GM19240 (cell line): Measurements from ENCODE around the gene GNAI3.
A peak's percentile ranks its signal among the peaks of the same experiment; 100 is the strongest.

Experiments
- DNase-seq: peaks from one replicate; pipeline ENCODE4 v3.0.0; 2011; ENCODE audit warnings: low spot score; ENCODE audit not compliant: insufficient read length

GNAI3 gene

GRCh38 chr1:109546311-109547109 lies 1.9 kb upstream of the GNAI3 start:
- peak; percentile 98 for DNase-seq

GRCh38 chr1:109547463-109548320 lies 723 bp upstream of the GNAI3 start:
- no peak for DNase-seq

GRCh38 chr1:109556563-109556962 lies 8.1 kb downstream of the GNAI3 start:
- no peak for DNase-seq

- no peak for DNase-seq
These were observed 9.1 kb downstream of the GNAI3 start for GRCh38 chr1:109557520-109557919.

- DNase-seq: no peak
These were observed 11.6 kb downstream of the GNAI3 start for GRCh38 chr1:109559995-109560394.

GRCh38 chr1:109564194-109564878 lies 15.9 kb downstream of the GNAI3 start:
- no peak for DNase-seq

- no peak for DNase-seq
These were observed 16.8 kb downstream of the GNAI3 start for GRCh38 chr1:109565241-109565640.

GRCh38 chr1:109566982-109567381 lies 18.6 kb downstream of the GNAI3 start:
- no peak for DNase-seq

GRCh38 chr1:109567877-109568672 lies 19.7 kb downstream of the GNAI3 start:
- DNase-seq: no peak

- no peak for DNase-seq
These were observed 20.9 kb downstream of the GNAI3 start for GRCh38 chr1:109569323-109569722.

- DNase-seq: no peak
These were observed 22.0 kb downstream of the GNAI3 start for GRCh38 chr1:109570414-109570813.

- no peak for DNase-seq
These were observed 25.4 kb downstream of the GNAI3 start for GRCh38 chr1:109573785-109574184.

GRCh38 chr1:109578947-109579443 lies 30.6 kb downstream of the GNAI3 start:
- no peak for DNase-seq

- no peak for DNase-seq
These were observed 31.1 kb downstream of the GNAI3 start for GRCh38 chr1:109579491-109579890.

- DNase-seq: no peak
These were observed 33.6 kb downstream of the GNAI3 start for GRCh38 chr1:109582021-109582420.

- no peak for DNase-seq
These were observed 36.4 kb downstream of the GNAI3 start for GRCh38 chr1:109584766-109585165.

GRCh38 chr1:109586055-109586454 lies 37.6 kb downstream of the GNAI3 start:
- DNase-seq: no peak

GRCh38 chr1:109589177-109589576 lies 40.8 kb downstream of the GNAI3 start:
- no peak for DNase-seq

GRCh38 chr1:109589679-109590078 lies 41.3 kb downstream of the GNAI3 start:
- no peak for DNase-seq

GRCh38 chr1:109592916-109593315 lies 44.5 kb downstream of the GNAI3 start:
- no peak for DNase-seq

GRCh38 chr1:109595531-109595930 lies 47.1 kb downstream of the GNAI3 start:
- no peak for DNase-seq
